HG02884 (cell line): ENCODE measurements around the gene PRR16.
"Not testable (repeated sequence)": the region's sequence is repeated elsewhere in the genome, so short reads cannot be mapped to it uniquely, and the experiment has no call there.

ENCODE experiments used
- ATAC-seq: cut with Tn5 transposase; IDR thresholded peaks from one replicate; pipeline ENCODE4 v1.9.1; 2021; ENCODE audit warnings: mild to moderate bottlenecking, moderate library complexity; ENCODE audit not compliant: unreplicated experiment

Gene PRR16

DNA sequence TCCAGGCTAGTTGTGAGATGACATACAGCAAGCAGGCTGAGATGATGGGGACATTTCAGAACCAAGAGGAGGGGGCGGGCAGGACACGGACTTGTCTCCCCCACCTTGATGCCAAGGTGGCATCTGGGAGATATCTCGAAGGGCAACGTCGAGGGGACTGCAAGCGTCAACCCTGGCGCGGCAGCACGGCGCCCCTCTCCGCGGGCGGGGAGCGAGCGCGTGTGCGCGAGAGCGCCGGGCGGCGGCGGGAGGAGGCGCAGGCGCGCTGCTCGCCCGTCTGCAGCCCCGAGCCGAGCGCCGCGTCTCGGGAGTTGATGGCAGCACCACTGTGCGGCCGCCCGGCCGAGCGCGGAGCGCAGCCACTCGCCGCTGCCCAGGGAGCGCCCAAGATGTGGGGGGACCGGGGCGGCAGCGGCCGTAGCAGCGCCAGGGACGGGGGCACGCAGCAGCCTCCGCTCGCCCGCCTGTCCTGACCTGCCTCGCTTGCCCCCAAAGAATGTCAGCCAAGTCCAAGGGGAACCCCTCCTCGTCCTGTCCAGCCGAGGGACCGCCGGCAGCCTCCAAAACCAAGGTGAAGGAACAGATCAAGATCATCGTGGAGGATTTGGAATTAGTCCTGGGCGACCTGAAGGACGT lies at the start of gene PRR16:
Gene PRR16 (plus strand): TSS at position 310 of the 636 bp plus-strand sequence.
- ATAC-seq, result peak; percentile 78

DNA sequence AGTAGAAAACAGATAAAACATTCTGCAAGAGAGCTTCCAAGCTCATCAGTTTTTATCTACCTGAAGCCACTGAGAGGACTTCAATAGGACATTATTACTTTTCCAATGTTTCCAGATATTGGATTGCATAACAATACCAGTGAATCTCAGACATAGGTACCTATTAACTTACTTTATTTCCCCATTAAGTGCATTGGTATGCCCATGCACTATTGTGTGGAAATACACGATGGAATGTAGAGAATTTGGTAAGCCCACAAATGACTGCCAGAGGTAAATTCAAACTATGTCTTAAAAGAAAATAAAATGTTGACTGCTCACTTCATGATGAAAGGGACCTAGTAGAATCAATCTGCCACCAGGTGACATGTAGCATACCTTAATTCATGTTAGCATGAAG lies 48.1 kb upstream of the PRR16 start:
- no peak for ATAC-seq

DNA sequence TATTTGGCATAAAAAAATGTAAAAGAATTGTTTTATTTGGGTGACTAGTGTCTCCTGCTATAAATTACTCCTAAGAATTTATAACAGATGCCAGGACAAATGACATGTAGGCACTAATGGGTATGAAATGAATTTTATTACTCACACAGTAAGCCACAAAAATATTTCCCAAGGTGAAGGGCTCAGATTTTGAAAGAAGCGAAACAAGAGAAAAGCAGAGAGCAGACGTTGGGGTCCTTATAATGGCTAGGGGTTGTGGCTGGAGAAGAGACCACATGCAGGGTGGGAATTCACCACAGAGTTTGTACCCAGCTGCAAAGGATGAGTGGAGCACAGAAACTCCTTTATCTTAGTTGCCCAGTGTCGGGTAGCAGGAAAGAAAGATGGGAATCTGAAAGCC lies 45.0 kb upstream of the PRR16 start:
- ATAC-seq, result no peak

DNA sequence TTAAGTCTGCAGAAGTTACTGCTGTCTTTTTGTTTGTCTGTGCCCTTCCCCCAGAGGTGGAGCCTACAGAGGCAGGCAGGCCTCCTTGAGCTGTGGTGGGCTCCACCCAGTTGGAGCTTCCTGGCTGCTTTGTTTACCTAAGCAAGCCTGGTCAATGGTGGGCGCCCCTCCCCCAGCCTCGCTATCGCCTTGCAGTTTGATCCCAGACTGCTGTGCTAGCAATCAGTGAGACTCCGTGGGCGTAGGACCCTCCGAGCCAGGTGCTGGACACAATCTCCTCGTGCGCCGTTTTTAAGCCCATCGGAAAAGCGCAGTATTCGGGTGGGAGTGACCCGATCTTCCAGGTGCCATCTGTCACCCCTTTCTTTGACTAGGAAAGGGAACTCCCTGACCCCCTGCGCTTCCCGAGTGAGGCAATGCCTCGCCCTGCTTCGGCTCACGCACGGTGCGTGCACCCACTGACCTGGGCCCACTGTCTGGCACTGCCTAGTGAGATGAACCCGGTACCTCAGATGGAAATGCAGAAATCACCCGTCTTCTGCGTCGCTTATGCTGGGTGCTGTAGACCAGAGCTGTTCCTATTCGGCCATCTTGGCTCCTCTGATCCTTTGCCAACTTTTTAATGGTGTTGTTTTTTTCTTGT lies 37.3 kb upstream of the PRR16 start:
- ATAC-seq, result not testable (repeated sequence)

DNA sequence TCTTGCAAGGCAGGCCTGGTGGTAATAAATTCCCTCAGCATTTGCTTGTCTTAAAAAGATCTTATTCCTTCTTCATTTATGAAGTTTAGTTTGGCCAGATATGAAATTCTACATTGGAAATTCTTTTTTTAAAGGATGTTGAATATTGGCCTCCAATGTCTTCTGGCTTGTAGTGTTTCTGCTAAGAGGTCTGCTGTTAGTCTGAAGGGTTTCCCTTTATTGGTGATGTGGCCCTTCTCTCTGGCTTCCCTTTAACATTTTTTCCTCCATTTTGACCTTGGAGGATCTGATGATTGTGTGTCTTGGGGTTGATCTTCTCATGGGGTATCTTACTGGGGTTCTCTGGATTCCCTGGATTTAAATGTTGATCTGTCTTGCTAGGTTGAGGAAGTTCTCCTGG lies 33.5 kb upstream of the PRR16 start:
- no peak for ATAC-seq

DNA sequence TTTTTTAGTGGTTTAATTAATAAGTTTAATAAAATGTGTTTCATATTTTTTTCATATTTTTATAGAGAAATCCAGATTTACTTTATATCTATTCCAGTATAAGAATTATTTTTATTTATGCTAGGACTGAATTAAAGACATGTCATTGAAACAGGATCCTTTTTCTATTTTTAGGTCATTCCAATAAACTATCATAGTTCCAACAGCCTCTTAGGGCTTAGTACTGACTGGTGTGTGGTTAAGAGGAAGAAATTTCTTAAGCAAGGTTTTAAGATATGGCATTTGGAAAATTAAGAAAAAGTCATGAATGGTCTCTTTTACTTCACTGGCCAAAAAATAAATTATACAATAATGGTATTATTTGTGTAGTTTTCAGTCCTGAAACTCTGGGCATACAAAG lies 31.2 kb upstream of the PRR16 start:
- no peak for ATAC-seq

DNA sequence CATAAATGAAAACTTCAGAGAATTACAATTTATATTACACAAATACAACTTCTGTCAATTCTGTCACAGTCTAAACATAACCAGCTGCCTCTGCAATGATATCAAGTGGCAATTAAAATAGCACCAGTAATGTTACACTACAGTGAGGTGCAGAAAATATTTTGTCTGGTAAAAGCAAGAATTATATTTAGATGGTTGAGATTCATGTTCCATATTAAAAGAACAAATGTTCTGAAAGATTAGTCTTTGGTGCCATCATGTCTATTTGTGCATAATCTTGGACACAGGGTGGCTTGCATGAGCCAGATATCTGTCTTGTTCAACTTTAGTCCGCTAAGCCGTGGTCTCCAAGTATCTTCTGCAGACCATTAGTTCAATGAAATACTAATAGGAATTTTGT lies 29.0 kb upstream of the PRR16 start:
- no peak for ATAC-seq

DNA sequence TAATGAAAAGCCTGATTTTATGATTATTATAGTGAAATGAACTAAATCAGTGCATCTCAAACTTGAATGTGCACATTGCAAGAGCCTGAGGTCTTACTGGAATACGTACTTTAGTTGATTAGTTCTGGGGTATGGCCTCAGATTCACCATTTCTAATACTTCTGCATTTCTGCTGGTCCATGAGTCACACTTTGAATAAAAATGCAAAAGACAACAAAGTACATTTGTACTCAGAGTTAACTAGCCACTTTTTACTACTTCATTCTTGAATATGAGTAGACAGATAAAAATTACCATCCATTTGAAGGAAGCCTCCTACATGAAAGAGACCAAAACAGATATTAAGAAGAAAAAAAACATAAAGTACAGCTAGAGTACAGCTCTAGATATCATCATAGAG lies 27.1 kb upstream of the PRR16 start:
- ATAC-seq, result no peak

DNA sequence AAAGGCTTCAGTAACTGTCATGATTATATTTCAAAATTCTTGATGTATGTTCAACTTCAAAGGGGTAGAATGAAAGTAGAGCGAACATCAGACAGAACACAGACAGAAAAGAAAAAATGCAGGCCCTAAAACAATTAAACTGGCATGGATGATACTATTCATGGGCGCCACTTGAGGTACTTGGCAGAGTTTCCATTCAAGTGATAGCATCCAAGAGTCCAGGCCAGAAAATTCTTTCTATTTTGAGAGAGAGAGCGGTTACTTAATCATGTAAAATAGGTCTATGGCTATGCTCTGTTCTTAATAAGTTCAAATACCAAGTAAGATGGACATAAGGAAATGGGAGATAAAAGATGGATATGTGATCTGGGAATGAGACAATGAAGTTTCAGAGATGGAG lies 21.4 kb upstream of the PRR16 start:
- ATAC-seq, result no peak

DNA sequence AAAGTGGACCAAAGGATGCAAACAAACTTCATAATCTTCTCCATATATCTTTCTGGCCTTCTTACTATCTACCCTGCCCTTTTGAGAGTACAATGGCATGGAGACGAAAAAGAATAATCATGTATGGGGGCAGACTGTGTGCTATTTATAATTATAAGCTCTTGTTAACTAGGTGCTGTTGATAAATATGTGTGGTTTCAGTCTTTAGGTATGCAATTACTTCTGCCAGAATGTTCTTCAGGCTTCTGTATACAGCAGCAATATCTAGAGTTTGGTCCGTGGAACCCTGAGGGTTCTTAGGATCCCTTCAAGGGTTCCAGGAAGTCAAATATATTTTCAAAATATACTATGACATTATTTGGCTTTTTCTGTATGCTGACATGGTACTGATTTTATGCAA lies 20.5 kb upstream of the PRR16 start:
- ATAC-seq, result no peak

DNA sequence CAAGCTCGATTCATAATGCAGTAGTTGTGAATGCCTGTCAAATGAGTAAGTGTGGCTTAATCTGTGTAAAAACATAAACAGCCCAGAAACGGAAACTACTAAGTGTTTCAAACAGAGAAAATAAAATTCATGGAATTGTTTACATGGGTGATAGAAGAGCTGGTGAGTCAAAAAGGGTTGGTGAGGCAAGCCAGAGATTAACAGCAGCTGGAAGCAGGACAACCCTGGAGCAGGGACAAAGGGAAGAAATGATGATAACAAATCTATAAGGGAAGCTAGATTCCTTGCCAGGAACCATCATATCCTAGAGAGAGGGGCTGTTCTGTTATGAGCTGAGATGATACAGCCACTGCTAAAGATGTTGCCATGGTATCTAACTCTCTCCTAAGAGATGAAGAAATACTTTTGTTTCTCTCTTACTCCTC lies 18.0 kb upstream of the PRR16 start:
- ATAC-seq, result no peak

DNA sequence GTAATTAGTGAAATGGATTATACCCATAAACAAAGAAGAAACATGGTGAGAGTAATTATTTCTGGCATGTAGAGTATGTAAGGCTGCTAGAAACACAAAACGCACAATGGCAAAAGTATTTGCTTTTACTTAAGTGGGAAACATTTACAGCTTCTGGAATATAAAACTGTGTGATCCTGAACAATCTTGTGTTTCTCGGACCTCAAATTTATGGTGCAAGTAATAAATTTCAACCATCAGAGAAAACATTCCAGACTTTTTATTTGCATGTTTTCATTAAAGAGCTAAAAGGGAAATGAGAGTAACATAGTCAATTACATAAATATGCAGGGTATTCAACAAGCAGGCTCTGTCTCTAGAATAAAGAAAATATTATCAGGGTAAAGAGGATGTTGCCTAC lies 17.2 kb upstream of the PRR16 start:
- no peak for ATAC-seq

DNA sequence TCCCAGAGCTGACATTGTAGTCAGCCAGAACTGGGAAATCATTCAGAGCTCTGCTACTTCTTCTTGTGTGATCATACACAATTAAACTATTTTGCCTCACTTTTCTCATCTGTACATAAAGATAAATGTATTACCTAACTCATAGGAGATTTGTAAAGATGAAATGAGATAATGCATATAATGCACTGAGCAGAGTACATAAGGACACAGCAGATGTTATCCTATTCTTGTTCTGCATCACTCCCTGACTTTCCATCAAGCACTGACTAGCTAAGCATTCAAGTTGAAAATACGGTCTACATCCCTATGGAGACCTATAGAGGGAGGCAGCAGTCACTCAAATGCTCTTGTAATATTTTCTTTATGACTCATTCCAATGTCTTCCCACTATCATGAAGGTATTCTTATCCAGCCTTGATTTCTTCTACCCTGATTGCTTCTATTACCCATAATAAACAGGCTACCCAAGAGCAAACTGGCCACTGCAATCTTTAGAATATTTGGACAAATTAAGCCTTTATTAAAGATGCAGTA lies 16.3 kb upstream of the PRR16 start:
- no peak for ATAC-seq

DNA sequence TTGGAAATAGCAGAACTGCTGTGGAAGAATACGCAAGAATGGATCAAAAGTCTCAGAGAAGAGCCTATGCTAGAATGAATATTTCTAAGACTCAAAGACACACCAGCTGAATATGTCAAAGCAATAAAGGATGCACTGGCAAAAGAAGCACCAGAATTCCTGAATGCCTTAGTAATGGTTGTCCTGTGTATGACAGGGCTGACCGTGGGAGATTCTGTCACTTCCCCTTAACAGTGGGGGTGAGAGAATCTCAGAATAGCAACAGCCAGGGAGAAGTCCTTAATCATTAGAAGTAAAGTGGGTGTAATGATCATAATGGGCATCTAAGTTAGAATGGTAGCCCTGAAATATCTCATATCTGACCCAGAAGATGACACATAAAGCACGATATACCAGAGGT lies 14.6 kb upstream of the PRR16 start:
- ATAC-seq, result no peak

DNA sequence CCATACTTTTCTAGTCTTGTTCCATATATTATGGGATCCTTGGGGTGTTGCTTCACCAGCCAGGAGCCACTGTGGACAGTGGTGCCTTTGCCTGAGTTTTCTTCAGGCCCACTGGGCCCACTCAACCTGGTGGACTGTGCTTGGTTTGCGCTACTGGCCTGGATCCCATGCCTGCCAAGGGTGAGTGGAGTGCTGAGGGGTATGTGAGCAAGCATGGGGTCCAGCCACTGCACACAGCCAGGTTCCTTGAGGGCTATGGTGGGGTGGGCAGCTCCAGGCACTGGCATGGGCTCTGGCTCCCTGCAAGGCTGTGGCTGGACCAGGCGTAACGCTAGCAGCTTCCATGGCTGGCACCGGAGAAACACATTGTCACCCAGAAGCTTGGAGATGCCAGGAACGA lies 13.2 kb upstream of the PRR16 start:
- ATAC-seq, result no peak

DNA sequence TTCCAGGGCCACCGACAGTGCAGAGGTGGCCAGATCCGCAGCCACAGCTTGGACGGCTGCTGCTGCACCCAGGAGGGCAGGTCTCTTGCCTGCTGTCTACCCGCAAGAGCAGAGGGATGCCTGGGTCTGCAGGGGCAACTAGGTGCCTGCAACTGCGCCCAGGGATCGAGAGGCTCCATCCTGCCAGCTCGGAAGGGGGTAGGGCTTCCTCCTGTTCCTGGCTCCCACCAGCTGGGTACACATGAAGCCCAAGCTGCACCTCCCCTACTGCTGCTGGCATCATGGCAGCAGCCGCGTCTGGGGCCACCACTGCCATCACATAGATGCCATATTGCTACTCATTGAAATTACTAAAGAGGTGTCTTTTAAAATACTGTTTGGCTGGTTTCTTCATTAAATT lies 12.7 kb upstream of the PRR16 start:
- ATAC-seq, result no peak

DNA sequence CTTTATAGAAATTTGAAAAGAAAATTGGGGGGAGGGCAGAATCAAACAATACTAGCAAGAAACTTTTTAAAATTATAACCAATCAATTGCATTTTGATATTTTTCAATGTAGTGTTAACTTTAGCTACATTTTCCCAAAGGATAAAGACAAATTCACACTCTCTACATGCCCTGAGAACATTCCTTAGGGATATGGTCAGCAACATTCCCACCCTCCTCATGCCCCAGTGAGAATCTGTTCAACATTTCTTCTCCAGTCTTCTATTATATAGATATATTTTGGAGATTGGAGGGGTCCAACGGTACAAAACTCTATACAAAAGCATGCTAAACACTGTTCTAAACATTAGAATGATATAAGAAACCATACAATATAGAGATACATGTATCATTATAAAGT lies 11.6 kb upstream of the PRR16 start:
- ATAC-seq, result no peak

DNA sequence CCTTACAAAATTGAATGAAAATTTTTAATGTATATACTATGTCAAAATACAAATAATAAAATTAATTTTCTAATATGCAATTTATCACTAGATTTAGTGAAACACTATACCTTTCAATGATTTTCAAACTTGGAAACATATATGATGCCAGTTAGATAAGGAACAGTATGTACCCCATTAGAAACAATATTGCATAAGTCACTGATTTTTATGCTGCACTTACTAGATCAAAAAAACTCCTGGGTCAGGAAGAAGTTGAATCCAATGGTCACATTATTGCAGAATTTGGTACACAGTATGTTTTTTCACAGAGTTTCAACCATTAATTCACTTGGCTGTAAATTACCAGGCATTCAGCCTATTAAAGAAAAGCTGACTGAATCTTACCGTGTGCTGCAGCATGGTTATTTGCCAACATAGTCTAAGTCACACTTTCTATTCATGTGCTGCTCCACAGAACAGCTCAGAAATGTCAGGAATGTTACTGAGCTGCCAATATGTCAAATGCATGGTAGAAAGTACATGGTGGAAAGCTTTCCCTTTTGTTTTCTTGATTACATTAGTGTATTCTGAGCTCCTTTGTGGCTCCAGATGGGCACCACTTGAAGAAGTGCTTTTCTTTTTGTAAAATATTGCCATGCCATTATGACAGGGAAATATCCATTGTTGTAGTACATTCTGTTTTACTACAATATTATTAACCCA lies 9.9 kb upstream of the PRR16 start:
- no peak for ATAC-seq

DNA sequence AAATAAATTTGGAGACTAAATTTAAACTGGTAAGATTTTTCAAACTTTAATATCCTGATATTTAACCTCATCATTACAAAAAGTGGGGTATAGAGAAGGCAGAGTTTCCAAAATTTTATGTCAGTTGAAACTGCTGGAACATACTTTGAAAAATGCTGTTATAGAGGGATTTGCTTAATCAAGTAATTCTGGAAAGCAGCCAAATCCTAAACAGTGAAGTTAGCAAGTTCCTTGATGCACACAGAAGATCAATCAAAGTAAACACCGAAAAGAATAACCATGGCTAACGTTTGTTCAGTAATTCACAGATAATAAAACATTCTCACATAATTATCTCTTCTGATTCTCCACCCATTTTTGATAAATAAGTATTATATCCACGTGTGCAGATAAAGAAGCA lies 8.1 kb upstream of the PRR16 start:
- ATAC-seq, result no peak

DNA sequence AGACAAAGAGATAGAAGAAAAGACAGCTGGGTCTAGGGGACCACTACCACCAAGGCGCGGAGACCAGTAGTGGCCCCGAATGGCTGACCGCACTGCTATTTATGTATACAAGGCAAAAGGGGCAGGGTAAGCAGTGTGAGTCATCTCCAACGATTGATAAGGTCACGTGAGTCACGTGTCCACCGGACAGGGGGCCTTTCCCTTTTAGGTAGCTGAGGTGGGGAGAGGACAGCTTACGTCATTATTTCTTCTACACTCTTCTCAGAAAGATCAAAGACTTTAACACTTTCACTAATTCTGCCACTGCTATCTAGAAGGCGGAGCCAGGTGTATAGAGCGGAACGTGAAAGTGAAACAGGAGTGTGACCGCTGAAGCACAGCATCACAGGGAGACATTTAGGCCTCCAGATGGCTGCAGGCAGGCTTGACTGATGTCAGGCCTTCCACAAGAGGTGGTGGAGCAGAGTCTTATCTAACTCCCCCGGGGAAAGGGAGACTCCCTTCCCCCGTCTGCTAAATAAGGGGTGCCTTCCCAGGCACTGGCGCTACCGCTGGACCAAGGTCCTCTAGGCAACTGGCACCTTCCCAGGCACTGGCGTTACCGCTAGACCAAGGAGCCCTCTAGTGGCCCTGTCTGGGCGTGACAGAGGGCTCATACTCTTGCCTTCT lies 6.1 kb upstream of the PRR16 start:
- ATAC-seq, result peak; percentile 86

DNA sequence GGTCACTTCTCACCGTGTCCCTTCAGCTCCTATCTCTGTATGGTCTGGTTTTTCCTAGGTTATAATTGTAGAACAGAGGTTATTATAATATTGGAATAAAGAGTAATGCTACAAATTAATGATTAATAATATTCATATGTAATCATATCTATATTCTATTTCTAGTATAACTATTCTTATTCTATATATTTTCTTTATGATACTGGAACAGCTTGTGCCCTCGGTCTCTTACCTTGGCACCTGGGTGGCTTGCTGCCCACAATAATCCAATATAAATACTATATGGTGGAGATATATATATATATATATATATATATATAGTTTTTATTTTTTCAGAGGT lies 5.6 kb upstream of the PRR16 start:
- ATAC-seq, result not testable (repeated sequence)

DNA sequence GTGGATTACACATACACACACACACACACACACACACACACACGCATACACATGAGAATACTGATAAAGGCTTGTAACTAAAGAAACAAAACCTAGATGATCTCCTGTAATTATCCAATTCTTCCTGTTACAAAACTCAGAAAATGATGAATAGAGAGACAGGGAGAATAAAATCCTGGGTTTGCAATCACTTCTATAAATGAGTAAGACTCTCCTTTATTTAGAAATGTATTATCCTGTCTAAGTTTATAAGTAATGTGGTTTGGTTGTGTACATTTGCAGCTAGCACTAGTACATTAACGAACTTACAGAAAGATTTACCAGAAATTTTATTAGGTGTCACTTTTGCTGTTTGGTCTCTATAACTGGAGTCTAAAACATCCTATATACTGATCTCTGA lies 2.8 kb upstream of the PRR16 start:
- no peak for ATAC-seq
